ENCODE measurements around the gene FMO1. TPM values are rescaled to one million over a fixed set of nuclear protein-coding genes. Genes with fewer than 3 reads are reported as not detected.

Gene FMO1
- polyA plus RNA-seq, 1 donor from 2014 or later: not detected

DNA sequence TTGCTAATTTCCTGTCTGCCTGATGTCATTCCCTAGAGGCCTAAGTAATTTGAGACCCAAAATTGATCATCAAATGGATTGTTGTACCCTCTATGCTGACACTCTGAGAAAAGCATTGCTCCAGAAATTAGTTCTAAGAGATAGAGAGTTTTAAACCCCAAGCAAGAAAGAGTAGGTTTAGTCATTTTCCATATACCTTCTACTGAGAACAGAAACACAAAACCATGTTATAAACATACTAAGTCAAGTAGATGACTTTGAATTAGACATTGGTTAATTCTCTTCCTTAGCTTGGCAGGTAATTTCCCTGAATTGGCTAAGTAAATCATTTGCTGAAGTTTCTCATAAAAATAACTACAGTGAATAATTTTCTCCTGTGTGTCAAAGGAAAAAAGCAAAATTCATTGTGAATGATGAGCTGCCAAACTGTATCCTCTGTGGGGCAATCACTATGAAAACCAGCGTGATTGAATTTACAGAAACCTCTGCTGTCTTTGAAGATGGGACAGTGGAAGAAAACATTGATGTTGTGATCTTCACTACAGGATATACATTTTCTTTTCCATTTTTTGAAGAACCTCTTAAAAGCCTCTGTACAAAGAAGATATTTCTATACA lies 85.8 kb downstream of the FMO1 start:
- Mint-ChIP-seq H3K4me3 (no peak overlapping the region), H3K36me3 (peaks cover 6% of the 10 kb centered on the region), H3K27ac (no peak overlapping the region), H3K4me1 (peaks cover 0 to under 1% (median 0%) of the 10 kb centered on the region in 3 donors), H3K9me3 (no peaks in the 10 kb centered on the region), H3K27me3 (no peaks in the 10 kb centered on the region)

Other genes with a start within 250 kb of the FMO1 start
- gene FMO3, start 157.6 kb upstream of the FMO1 start, polyA plus RNA-seq: not detected
- not detected for gene FMO2, start 63.2 kb upstream of the FMO1 start, polyA plus RNA-seq
- gene FMO4, start 65.7 kb downstream of the FMO1 start, polyA plus RNA-seq: 1.5 TPM
- gene PRRC2C, start 237.0 kb downstream of the FMO1 start, polyA plus RNA-seq: 67.2 TPM

All from IgD-negative memory B cell (primary cell).